Measurements from ENCODE around the gene ERBB4. TPM values are rescaled to one million over a fixed set of nuclear protein-coding genes. Genes with fewer than 3 reads are reported as not detected.

Gene ERBB4
- total and polyA plus RNA-seq, 2 of the 8 experiments (the other 6 are each of a cell fraction or from before 2014, with no cell fraction given) = 0.34 to 1.3 TPM

DNA sequence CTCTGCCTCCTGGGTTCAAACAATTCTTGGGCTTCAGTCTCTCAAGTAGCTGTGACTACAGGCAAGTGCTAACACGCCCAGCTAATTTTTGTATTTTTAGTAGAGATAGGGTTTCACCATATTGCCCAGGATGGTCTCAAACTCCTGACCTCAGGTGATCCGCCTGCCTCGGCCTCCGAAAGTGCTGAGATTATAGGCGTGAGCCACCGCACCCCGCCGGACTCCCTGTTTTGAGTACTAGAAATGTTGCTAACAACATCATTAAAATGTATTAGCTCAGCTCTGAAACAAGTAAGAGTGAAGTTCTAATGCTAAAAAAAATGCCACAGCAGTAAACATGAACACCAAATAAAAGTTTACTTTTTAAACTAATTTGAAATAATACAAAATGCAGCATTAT, 1044.5 kb downstream of the ERBB4 start:
- Histone ChIP-seq H3K4ac (replicated peaks; ENCODE audit: insufficient read length, low read depth, low read length) (no peak overlapping the region), H4K8ac (ENCODE audit: extremely low read depth, insufficient read depth, low read length) (no peak overlapping the region), H3K4me1 (replicated peaks in 1 of 4; ENCODE audit: control insufficient read depth in 3 of 4, insufficient read depth in 4 of 4, low read length in 3 of 4) (peaks cover 0 to 6% (median 4%) of the 10 kb centered on the region in 4 experiments; a peak in 2 of 7 replicates), H3K79me2 (ENCODE audit: control insufficient read depth in 1 of 2, insufficient read depth in 2 of 2, low read length in 2 of 2) (no peaks in the 10 kb centered on the region), H2BK12ac (ENCODE audit: low read depth, low read length) (no peak overlapping the region), H3K23me2 (ENCODE audit: low read depth, low read length) (no peaks in the 10 kb centered on the region), H3K27me3 (replicated peaks in 1 of 4; ENCODE audit: control insufficient read depth in 3 of 4, extremely low read depth in 1 of 4, insufficient read depth in 3 of 4, low read length in 3 of 4) (peaks cover 0 to 1% (median 0%) of the 10 kb centered on the region in 4 experiments; a peak in 2 of 7 replicates), H2BK120ac (replicated peaks; ENCODE audit: low read depth, low read length) (no peak overlapping the region), H3K14ac (ENCODE audit: insufficient read length) (no peak overlapping the region), H4K91ac (replicated peaks; ENCODE audit: insufficient read length, low read length) (no peak overlapping the region), H2AK5ac (ENCODE audit: low read depth, low read length) (no peak overlapping the region), H3K56ac (replicated peaks; ENCODE audit: insufficient read length, low read depth, low read length) (no peak overlapping the region), H3K23ac (ENCODE audit: insufficient read length) (no peak overlapping the region), H3K4me3 (ENCODE audit: extremely low read depth in 1 of 4, insufficient read depth in 2 of 4, low read depth in 3 of 4, low read length in 4 of 4) (no peak overlapping the region), H3K4me2 (ENCODE audit: insufficient read depth in 1 of 2, low read depth in 2 of 2, low read length in 2 of 2) (no peak overlapping the region), H2BK15ac (ENCODE audit: low read length) (no peak overlapping the region), H3K18ac (ENCODE audit: extremely low read depth, low read length) (no peak overlapping the region), H3K79me1 (ENCODE audit: low read depth, low read length) (no peaks in the 10 kb centered on the region), H2AFZ (ENCODE audit: low read length) (no peak overlapping the region), H4K5ac (ENCODE audit: insufficient read length, low read depth, low read length) (no peak overlapping the region), H3K9ac (replicated peaks in 1 of 4; ENCODE audit: extremely low read depth in 1 of 4, low read depth in 3 of 4, low read length in 3 of 4) (no peak overlapping the region), H3K27ac (ENCODE audit: low read depth, low read length) (no peak overlapping the region), H4K20me1 (replicated peaks in 1 of 2; ENCODE audit: control insufficient read depth in 1 of 2, insufficient read depth in 2 of 2, low read length in 2 of 2) (no peaks in the 10 kb centered on the region), H2BK20ac (ENCODE audit: low read length) (no peak overlapping the region), H3K9me3 (ENCODE audit: insufficient read depth in 2 of 2, low read depth in 1 of 2, low read length in 1 of 2) (no peaks in the 10 kb centered on the region), H2BK5ac (ENCODE audit: low read depth, low read length) (no peak overlapping the region), H3K36me3 (ENCODE audit: control insufficient read depth in 2 of 4, insufficient read depth in 4 of 4, low read length in 3 of 4) (no peaks in the 10 kb centered on the region)
- FAIRE-seq (no peak), DNase-seq (ENCODE audit: low read depth in 1 of 2, low spot score in 2 of 2) (no peak)
- WGBS, 2 experiments (ENCODE audit: extremely low coverage in 1 of 2, insufficient coverage in 1 of 2, insufficient read length in 1 of 2, insufficient replicate concordance in 2 of 2, low coverage in 1 of 2, low lambda C conversion rate in 2 of 2, missing lambda C conversion rate in 1 of 2) = 93% methylated on average over 8 of the region's 8 CpGs; no CpG with 5 or more reads in 1 of the 2 experiments
- CTCF ChIA-PET (ENCODE audit: partially characterized antibody) = no interaction called here
- POLR2A ChIA-PET (ENCODE audit: partially characterized antibody) = no interaction called here
- TF ChIP-seq SP2 (IDR thresholded peaks at IDR 0.05; ENCODE audit: low read length) (no peak), PHF8 (conservative IDR thresholded peaks at IDR 0.05; ENCODE audit: low read depth, low read length) (no peak), GABPA (IDR thresholded peaks at IDR 0.05; ENCODE audit: borderline replicate concordance, insufficient read depth, low read length) (no peak), TBP (IDR thresholded peaks at IDR 0.05; ENCODE audit: low read depth, low read length) (no peak), JUN (IDR thresholded peaks at IDR 0.05; ENCODE audit: low read depth, low read length) (no peak), NRF1 (IDR thresholded peaks at IDR 0.05; ENCODE audit: low read depth, low read length) (no peak), TAF1 (IDR thresholded peaks at IDR 0.05; ENCODE audit: low read depth, low read length) (no peak), POLR2AphosphoS5 (IDR thresholded peaks at IDR 0.05; ENCODE audit: low read depth, low read length) (no peak), RBBP5 (IDR thresholded peaks at IDR 0.05; ENCODE audit: borderline replicate concordance, low read depth, low read length) (no peak), EP300 (IDR thresholded peaks at IDR 0.05; ENCODE audit: borderline replicate concordance in 1 of 2, low read depth in 2 of 2, low read length in 2 of 2) (no peak), CREB1 (IDR thresholded peaks at IDR 0.05) (no peak)
- TF ChIP-seq, protein P1, sequence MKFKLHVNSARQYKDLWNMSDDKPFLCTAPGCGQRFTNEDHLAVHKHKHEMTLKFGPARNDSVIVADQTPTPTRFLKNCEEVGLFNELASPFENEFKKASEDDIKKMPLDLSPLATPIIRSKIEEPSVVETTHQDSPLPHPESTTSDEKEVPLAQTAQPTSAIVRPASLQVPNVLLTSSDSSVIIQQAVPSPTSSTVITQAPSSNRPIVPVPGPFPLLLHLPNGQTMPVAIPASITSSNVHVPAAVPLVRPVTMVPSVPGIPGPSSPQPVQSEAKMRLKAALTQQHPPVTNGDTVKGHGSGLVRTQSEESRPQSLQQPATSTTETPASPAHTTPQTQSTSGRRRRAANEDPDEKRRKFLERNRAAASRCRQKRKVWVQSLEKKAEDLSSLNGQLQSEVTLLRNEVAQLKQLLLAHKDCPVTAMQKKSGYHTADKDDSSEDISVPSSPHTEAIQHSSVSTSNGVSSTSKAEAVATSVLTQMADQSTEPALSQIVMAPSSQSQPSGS (IDR thresholded peaks at IDR 0.05; ENCODE audit: low read length) = no peak
